Right ventricle myocardium superior (tissue), 1 donor: Measurements from ENCODE around the gene UBE2J2. TPM values are rescaled to one million over a fixed set of nuclear protein-coding genes. Genes with fewer than 3 reads are reported as not detected.

Source experiments
- ATAC-seq: fragments of 200-7000 bp; cut with Tn5 transposase; one replicate; pipeline ENCODE4 v1.9.1; 2020; ENCODE audit warnings: mild to moderate bottlenecking; ENCODE audit not compliant: poor library complexity
- DNase-seq: peaks from one replicate; pipeline ENCODE4 v3.0.0-alpha.2; 2020
- intact Hi-C: fragments of 100-400 bp; cut with DNase I; formaldehyde crosslinking; loops from one replicate; pipeline ENCODE4 v1.11.2; 2022
- total RNA-seq: library from RNA; stranded (reverse); fragmentation: NEBNext Ultra II Directional; extraction: Animal tissue kit (Norgen Biotek cat#: 25700); gene quantifications from one replicate; pipeline ENCODE4 v1.2.1, GENCODE V29; 2021
- donor health status: DM: no; HTN: yes; CAD: no; lungs with severe emphysema.

Gene UBE2J2
- total RNA-seq, 1 donor from 2014 or later, result 34.7 TPM

GRCh38 chr1:1299686-1300351 lies 26.2 kb upstream of the UBE2J2 start:
- intact Hi-C loops, result no loop called here
- no peak for ATAC-seq
- no peak for DNase-seq

- intact Hi-C loops, result no loop called here
- ATAC-seq, result no peak
- DNase-seq, result no peak
Observed at GRCh38 chr1:1298861-1299685, 25.4 kb upstream of the UBE2J2 start.

- intact Hi-C loops, result no loop called here
- no peak for DNase-seq
- no peak for ATAC-seq
Observed at GRCh38 chr1:1297802-1298424, 24.3 kb upstream of the UBE2J2 start.

GRCh38 chr1:1296070-1297061 lies 22.7 kb upstream of the UBE2J2 start:
- DNase-seq (no peak), ATAC-seq (no peak)
- intact Hi-C loops, result no loop called here

- ATAC-seq (no peak), DNase-seq (no peak)
- intact Hi-C loops, result no loop called here
Observed at GRCh38 chr1:1295154-1295923, 21.7 kb upstream of the UBE2J2 start.

GRCh38 chr1:1294250-1294890 lies 20.7 kb upstream of the UBE2J2 start:
- ATAC-seq, result no peak
- DNase-seq, result no peak
- intact Hi-C loops, result loop anchor here (5.0 kb wide), 1 partner anchor 172 kb away; no protein-coding TSS in a partner anchor

GRCh38 chr1:1293263-1294249 lies 19.9 kb upstream of the UBE2J2 start:
- DNase-seq, result no peak
- ATAC-seq, result no peak
- intact Hi-C loops, result loop anchor here (5.0 kb wide), 1 partner anchor 171 kb away; no protein-coding TSS in a partner anchor

GRCh38 chr1:1292851-1293250 lies 19.2 kb upstream of the UBE2J2 start:
- no peak for ATAC-seq
- DNase-seq, result no peak
- intact Hi-C loops, result loop anchor here (5.0 kb wide), 1 partner anchor 171 kb away; no protein-coding TSS in a partner anchor

GRCh38 chr1:1292442-1292779 lies 18.8 kb upstream of the UBE2J2 start:
- ATAC-seq (peak; percentile 5), DNase-seq (no peak)
- intact Hi-C loops, result loop anchor here (5.0 kb wide), 1 partner anchor 170 kb away; no protein-coding TSS in a partner anchor

GRCh38 chr1:1291548-1292441 lies 18.1 kb upstream of the UBE2J2 start:
- peak; percentile 79 for ATAC-seq
- intact Hi-C loops, result loop anchor here (5.0 kb wide), 1 partner anchor 169 kb away; no protein-coding TSS in a partner anchor
- peak; percentile 76 for DNase-seq

GRCh38 chr1:1291023-1291528 lies 17.4 kb upstream of the UBE2J2 start:
- ATAC-seq (peak; percentile 5), DNase-seq (no peak)
- intact Hi-C loops, result loop anchor here (5.0 kb wide), 1 partner anchor 169 kb away; no protein-coding TSS in a partner anchor

GRCh38 chr1:1290238-1290731 lies 16.6 kb upstream of the UBE2J2 start:
- DNase-seq, result peak; percentile 75
- peak; percentile 38 for ATAC-seq
- intact Hi-C loops, result loop anchor here (5.0 kb wide), 1 partner anchor 168 kb away; no protein-coding TSS in a partner anchor

GRCh38 chr1:1287288-1288110 lies 13.8 kb upstream of the UBE2J2 start:
- DNase-seq (no peak), ATAC-seq (no peak)
- intact Hi-C loops, result no loop called here
